Endothelial cell of umbilical vein (primary cell): ENCODE data around the gene PLXNA4. TPM values are rescaled to one million over a fixed set of nuclear protein-coding genes. Genes with fewer than 3 reads are reported as not detected.
A peak's percentile ranks its signal among the peaks of the same experiment; 100 is the strongest.

Source experiments
- BruUV-seq: library from RNA; stranded (reverse); fragments of 400-500 nt; replicated peaks from 2 replicates; lab custom pipeline; 2021; lab: Mats Ljungman, UMichigan
- CTCF ChIA-PET: fragments of 300-600, 350-600 bp; sonication (Branson Sonifier 250); formaldehyde crosslinking; loops from one replicate; lab custom pipeline; 2021; ENCODE audit warnings: antibody characterized with exemption, inconsistent platforms; lab: Charles Lee
- POLR2A ChIA-PET: fragments of 300-600, 350-600 bp; sonication (Branson Sonifier 250); formaldehyde crosslinking; loops from one replicate; lab custom pipeline; 2021; ENCODE audit warnings: antibody characterized with exemption, inconsistent platforms; lab: Charles Lee
- DNase-seq: peaks from one replicate; pipeline ENCODE4 v3.0.0-alpha.2; 2011; ENCODE audit warnings: low read depth, low spot score
- FAIRE-seq: peaks from 2 replicates; lab custom pipeline; 2011; peaks lifted over from hg19 to GRCh38; lab: Jason Lieb, UNC
- H2AFZ ChIP-seq: 2 replicates; pipeline ENCODE4 v1.6.0; 2012; ENCODE audit warnings: low read depth, low read length, control low read depth, inconsistent platforms
- H3K27ac ChIP-seq: 2 replicates; pipeline ENCODE4 v1.5.1; 2011; ENCODE audit warnings: low read depth, mild to moderate bottlenecking, control low read depth, low read length, moderate library complexity; ENCODE audit not compliant: insufficient read depth
- H3K27me3 ChIP-seq, 2 experiments: 2 replicates each; pipeline versions ENCODE4 v1.6.0 to v1.6.1; 2011; ENCODE audit warnings: low read length in 2 of 2, mixed read lengths in 1 of 2; ENCODE audit not compliant: control insufficient read depth in 2 of 2, insufficient read depth in 2 of 2
- H3K36me3 ChIP-seq, 2 experiments: 2 replicates in 1 of 2; 3 replicates in 1 of 2; pipeline ENCODE4 v1.5.1; 2011; ENCODE audit warnings: low read length in 2 of 2, mild to moderate bottlenecking in 1 of 2, moderate library complexity in 1 of 2; ENCODE audit not compliant: control insufficient read depth in 2 of 2, insufficient read depth in 2 of 2; ENCODE audit errors: extremely low read depth in 1 of 2
- H3K4me1 ChIP-seq: 3 replicates; pipeline ENCODE4 v1.5.1; 2011; ENCODE audit warnings: mild to moderate bottlenecking, low read length; ENCODE audit not compliant: control insufficient read depth, insufficient read depth; ENCODE audit errors: extremely low read depth
- H3K4me2 ChIP-seq: 2 replicates; pipeline ENCODE4 v1.6.1; 2011; ENCODE audit warnings: low read length, control low read depth, mixed read lengths; ENCODE audit not compliant: insufficient read depth
- H3K4me3 ChIP-seq, 3 experiments: fragments of 200-600 bp in 1 of 3; sonication (generic), shearing (Covaris generic) in 1 of 3; replicated peaks in 1 of 3; 2 replicates each; pipeline ENCODE4 v1.5.1; 2011 to 2016; ENCODE audit warnings: control low read depth in 3 of 3, low read length in 3 of 3, mild to moderate bottlenecking in 2 of 3, inconsistent platforms in 1 of 3, low read depth in 1 of 3, moderate library complexity in 1 of 3; ENCODE audit not compliant: insufficient read depth in 1 of 3
- H3K79me2 ChIP-seq: 2 replicates; pipeline ENCODE4 v1.6.0; 2012; ENCODE audit warnings: low read length, inconsistent platforms; ENCODE audit not compliant: control insufficient read depth, insufficient read depth
- H3K9ac ChIP-seq: replicated peaks from 2 replicates; pipeline ENCODE3; 2011; ENCODE audit warnings: low read length, control low read depth; ENCODE audit not compliant: insufficient read depth; ENCODE audit errors: extremely low read depth
- H3K9me1 ChIP-seq: replicated peaks from 3 replicates; pipeline ENCODE4 v1.6.0; 2011; ENCODE audit warnings: mild to moderate bottlenecking, low read length; ENCODE audit not compliant: control insufficient read depth, insufficient read depth; ENCODE audit errors: extremely low read depth
- H3K9me3 ChIP-seq: replicated peaks from 2 replicates; pipeline ENCODE4 v1.5.1; 2012; ENCODE audit warnings: low read length, inconsistent platforms; ENCODE audit not compliant: control insufficient read depth, insufficient read depth
- H4K20me1 ChIP-seq: replicated peaks from 2 replicates; pipeline ENCODE3; 2011; ENCODE audit warnings: mild to moderate bottlenecking, low read length; ENCODE audit not compliant: control insufficient read depth, insufficient read depth; ENCODE audit errors: extremely low read depth
- FOS ChIP-seq: IDR thresholded peaks from 2 replicates; pipeline ENCODE4 v1.6.1; 2011; ENCODE audit warnings: mild to moderate bottlenecking, low read length, moderate library complexity, borderline replicate concordance; ENCODE audit not compliant: insufficient read depth
- GATA2 ChIP-seq: IDR thresholded peaks from 2 replicates; pipeline ENCODE4 v1.7.0; 2011; ENCODE audit warnings: low read depth, mild to moderate bottlenecking, moderate library complexity, mixed read lengths, low read length; ENCODE audit not compliant: insufficient read length, insufficient read depth
- POLR2A ChIP-seq: IDR thresholded peaks from 2 replicates; pipeline ENCODE4 v1.6.1; 2012; ENCODE audit warnings: low read depth, mild to moderate bottlenecking, control low read depth, low read length
- dilution Hi-C: fragments of 300-500 bp; cut with MboI; formaldehyde crosslinking; loops from one replicate; pipeline ENCODE4 v1.15.0; 2019; ENCODE audit warnings: low sequenced_read_pairs; ENCODE audit not compliant: extremely low pct_ligation_motif_present
- intact Hi-C: fragments of 100-400 bp; cut with micrococcal nuclease; formaldehyde crosslinking; loops from one replicate; pipeline ENCODE4 v1.10.0; 2022
- polyA plus RNA-seq, 4 experiments: library from polyadenylated mRNA; depleted of rRNA in 3 of 4; stranded (reverse) in 3 of 4; unstranded in 1 of 4; fragments of >200 nt; gene quantifications; 2 replicates each; pipeline versions ENCODE4 v1.2.1 to v1.2.3, GENCODE V29; 2011 to 2012; ENCODE audit warnings: missing spikeins in 1 of 4
- total RNA-seq: library from RNA; stranded (reverse); gene quantifications from 2 replicates; pipeline ENCODE4 v1.2.3, GENCODE V29; 2021
- TF ChIP-seq, protein P1 (sequence below): IDR thresholded peaks from 2 replicates; pipeline ENCODE4 v1.6.1; 2011; ENCODE audit not compliant: insufficient read depth, insufficient read length

Gene PLXNA4
- total and polyA plus RNA-seq, 2 donors (not counting 3 experiments of a cell fraction or from before 2014, with no cell fraction given): 12.1 to 20.4 TPM

DNA sequence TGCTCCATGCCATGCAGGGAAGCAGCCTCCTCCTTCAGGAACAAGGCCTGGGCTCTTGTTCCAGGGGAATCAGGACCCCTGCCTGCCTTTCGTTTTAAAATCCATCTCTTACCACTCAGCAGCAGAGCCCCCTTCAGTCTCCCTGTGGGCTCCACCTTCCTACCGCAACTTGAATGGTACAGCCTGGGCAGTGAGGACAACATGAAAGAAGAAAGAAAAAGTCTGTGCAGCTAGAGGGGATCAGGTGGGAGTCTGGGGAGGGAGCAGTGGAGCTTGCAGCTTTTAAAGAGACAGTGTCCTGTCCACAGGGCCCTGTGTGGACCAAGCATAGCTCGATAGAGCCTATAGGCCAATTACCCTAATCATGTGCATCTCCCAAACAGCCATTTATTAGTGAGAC is 3.7 kb downstream of the PLXNA4 start:
- H3K9me3 ChIP-seq: no peaks in the 10 kb centered on the region
- no peaks in the 10 kb centered on the region for H3K9me1 ChIP-seq
- no TSS peak for BruUV-seq
- ChIA-PET CTCF (interaction anchor here (1.1 to 11.8 kb wide), 4 partner anchors 8 to 253 kb away, joined by 3 to 268 read pairs (median 8); no protein-coding TSS in a partner anchor), POLR2A (no interaction called here)
- H3K79me2 ChIP-seq: peaks cover 16% of the 10 kb centered on the region
- H3K27me3 ChIP-seq: no peaks in the 10 kb centered on the region
- dilution Hi-C loops: no loop called here
- TF ChIP-seq POLR2A: no peak
- TF ChIP-seq, protein P1, sequence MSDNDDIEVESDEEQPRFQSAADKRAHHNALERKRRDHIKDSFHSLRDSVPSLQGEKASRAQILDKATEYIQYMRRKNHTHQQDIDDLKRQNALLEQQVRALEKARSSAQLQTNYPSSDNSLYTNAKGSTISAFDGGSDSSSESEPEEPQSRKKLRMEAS: no peak
- H4K20me1 ChIP-seq: no peaks in the 10 kb centered on the region
- H3K4me2 ChIP-seq: peak overlapping the region; percentile 9
- no peak overlapping the region for H3K9ac ChIP-seq
- H3K27ac ChIP-seq: no peak overlapping the region
- FAIRE-seq (no peak), DNase-seq (no peak)
- H3K4me1 ChIP-seq: peaks cover 57% of the 10 kb centered on the region
- H3K36me3 ChIP-seq: no peaks in the 10 kb centered on the region
- H2AFZ ChIP-seq: no peak overlapping the region
- intact Hi-C loops: loop anchor here (10.0 kb wide), 2 partner anchors 508 to 862 kb away; no protein-coding TSS in a partner anchor
- no peak overlapping the region for H3K4me3 ChIP-seq

DNA sequence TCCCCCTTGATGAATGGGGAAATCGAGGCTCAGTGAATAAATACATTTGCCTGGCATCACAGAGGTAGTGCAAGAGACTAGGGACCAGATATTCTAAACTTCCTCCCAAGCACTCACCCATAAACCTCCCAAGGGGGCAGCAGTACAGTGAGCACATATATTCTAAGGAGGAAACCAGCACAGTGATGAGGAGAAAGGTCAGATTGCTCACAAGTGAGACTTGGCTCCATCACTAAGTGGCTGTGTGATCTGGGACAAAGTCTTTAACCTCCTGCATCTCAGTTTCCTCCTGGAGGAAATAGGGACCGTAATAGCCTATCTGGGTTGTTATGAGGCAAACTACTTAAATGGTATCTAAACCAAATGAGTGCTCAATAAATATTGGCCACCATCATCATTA is 4.3 kb downstream of the PLXNA4 start:
- FAIRE-seq (peak; percentile 81), DNase-seq (no peak)
- no peaks in the 10 kb centered on the region for H3K9me1 ChIP-seq
- H3K4me3 ChIP-seq: no peak overlapping the region
- TF ChIP-seq GATA2: peak; percentile 68
- TF ChIP-seq, protein P1: no peak
- peak; percentile 67 for TF ChIP-seq FOS
- ChIA-PET POLR2A (no interaction called here), CTCF (interaction anchor here (1.1 to 11.8 kb wide), 2 partner anchors 9 to 253 kb away, joined by 5 to 268 read pairs; no protein-coding TSS in a partner anchor)
- no peaks in the 10 kb centered on the region for H3K27me3 ChIP-seq
- no peak overlapping the region for H2AFZ ChIP-seq
- no TSS peak for BruUV-seq
- H3K9ac ChIP-seq: no peak overlapping the region
- no peaks in the 10 kb centered on the region for H4K20me1 ChIP-seq
- H3K79me2 ChIP-seq: peaks cover 16% of the 10 kb centered on the region
- H3K27ac ChIP-seq: no peak overlapping the region
- dilution Hi-C loops (no loop called here), intact Hi-C loops (loop anchor here (10.0 kb wide), 2 partner anchors 507 to 863 kb away; no protein-coding TSS in a partner anchor)
- H3K9me3 ChIP-seq: no peaks in the 10 kb centered on the region
- peak overlapping the region; percentile 9 for H3K4me2 ChIP-seq
- H3K36me3 ChIP-seq: no peaks in the 10 kb centered on the region
- H3K4me1 ChIP-seq: peaks cover 57% of the 10 kb centered on the region
